Colonic mucosa (tissue), 2 donors: ENCODE results near the gene FOLR1. TPM values are rescaled to one million over a fixed set of nuclear protein-coding genes. Genes with fewer than 3 reads are reported as not detected.

Source experiments
- total RNA-seq, 2 donors: library from RNA; stranded (reverse); fragmentation: NEBNext Ultra II Directional in 1 of 2; extraction: Animal tissue kit (Norgen Biotek cat#: 25700) in 1 of 2; gene quantifications; one replicate each; pipeline ENCODE4 v1.2.1, GENCODE V29; 2021
- donor health status: DM: no; HTN: no; CAD: no.
- donor health status: DM: no; HTN: no; CAD: no.

FOLR1 gene
- total RNA-seq, 2 donors from 2014 or later: 0.59 TPM; not detected in 1

Other genes starting within 250 kb of the FOLR1 start
- gene IL18BP, start 193.2 kb upstream of the FOLR1 start, total RNA-seq: 1 to 10 TPM; 5.6 to 9.0 TPM
- 100 to 1,000 TPM; 154 to 158 TPM for gene NUMA1, start 111.6 kb upstream of the FOLR1 start, total RNA-seq
- gene LRRC51, start 111.3 kb upstream of the FOLR1 start, total RNA-seq: 10 to 100 TPM in 1 of 2 donors, 1 to 10 TPM in 1; 6.2 to 10.9 TPM
- gene LAMTOR1, start 88.8 kb upstream of the FOLR1 start, total RNA-seq: 10 to 100 TPM; 84.9 to 93.4 TPM
- gene TOMT, start 86.2 kb upstream of the FOLR1 start, total RNA-seq: not detected
- 10 to 100 TPM; 45.1 to 70.1 TPM for gene ANAPC15, start 79.4 kb upstream of the FOLR1 start, total RNA-seq
- not detected for gene FOLR3, start 56.4 kb upstream of the FOLR1 start, total RNA-seq
- gene FOLR2, start 24.7 kb downstream of the FOLR1 start, total RNA-seq: 10 to 100 TPM in 1 of 2 donors, 1 to 10 TPM in 1; 4.5 to 15.4 TPM
- gene INPPL1, start 32.6 kb downstream of the FOLR1 start, total RNA-seq: 100 to 1,000 TPM; 120 to 166 TPM
- gene PHOX2A, start 52.0 kb downstream of the FOLR1 start, total RNA-seq: under 1 TPM; 0.27 to 0.37 TPM
- gene CLPB, start 242.4 kb downstream of the FOLR1 start, total RNA-seq: 10 to 100 TPM; 12.9 to 28.3 TPM